ENCODE results near the gene IER2. TPM values are rescaled to one million over a fixed set of nuclear protein-coding genes. Genes with fewer than 3 reads are reported as not detected.

The IER2 gene
- total and polyA plus RNA-seq, 9 of the 15 experiments (the other 6 are each of a cell fraction or from before 2014, with no cell fraction given) = 4.5 to 205 (median 23.7) TPM

DNA sequence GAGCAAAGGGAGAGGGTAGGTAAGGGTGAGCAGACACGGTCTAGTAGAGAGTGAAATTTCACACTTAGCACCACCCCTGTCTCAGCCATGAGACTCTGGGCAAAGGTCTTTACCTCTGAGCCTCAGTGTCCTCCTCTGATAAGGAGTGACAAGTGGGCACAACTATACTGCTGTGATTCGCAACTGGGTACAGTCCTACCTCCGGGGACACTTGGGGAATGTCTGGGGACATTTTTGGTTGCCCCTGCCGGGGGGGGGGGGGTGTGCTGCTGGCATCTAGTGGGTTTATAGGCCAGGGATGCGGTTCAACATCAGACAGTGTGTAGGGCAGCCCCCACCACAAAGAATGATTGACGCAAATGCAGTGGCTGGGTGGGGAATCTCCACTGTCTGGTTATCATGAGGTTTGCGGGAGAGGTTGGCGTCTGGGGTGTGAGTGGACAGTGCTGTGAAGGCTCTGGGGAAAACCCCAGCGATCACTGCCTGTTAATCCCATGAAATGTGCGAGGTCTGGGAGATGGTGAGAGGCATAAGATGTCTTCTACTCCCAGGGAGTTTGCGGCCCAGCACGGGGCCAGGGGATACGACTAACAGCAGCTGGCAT is 27.8 kb upstream of the IER2 start (continued):
- TF ChIP-seq GABPB1 (CRISPR knock-in tag; IDR thresholded peaks at IDR 0.05) (no peak), RFX7 (CRISPR knock-in tag; IDR thresholded peaks at IDR 0.05) (no peak), HNRNPL (IDR thresholded peaks at IDR 0.05; ENCODE audit: low read depth, low read length) (no peak), CEBPG (CRISPR knock-in tag; IDR thresholded peaks at IDR 0.05) (no peak), CEBPG (tag; conservative IDR thresholded peaks at IDR 0.05 in 1 of 2, IDR thresholded peaks at IDR 0.05 in 1 of 2) (no peak), NFXL1 (CRISPR knock-in tag; IDR thresholded peaks at IDR 0.05) (no peak)

DNA sequence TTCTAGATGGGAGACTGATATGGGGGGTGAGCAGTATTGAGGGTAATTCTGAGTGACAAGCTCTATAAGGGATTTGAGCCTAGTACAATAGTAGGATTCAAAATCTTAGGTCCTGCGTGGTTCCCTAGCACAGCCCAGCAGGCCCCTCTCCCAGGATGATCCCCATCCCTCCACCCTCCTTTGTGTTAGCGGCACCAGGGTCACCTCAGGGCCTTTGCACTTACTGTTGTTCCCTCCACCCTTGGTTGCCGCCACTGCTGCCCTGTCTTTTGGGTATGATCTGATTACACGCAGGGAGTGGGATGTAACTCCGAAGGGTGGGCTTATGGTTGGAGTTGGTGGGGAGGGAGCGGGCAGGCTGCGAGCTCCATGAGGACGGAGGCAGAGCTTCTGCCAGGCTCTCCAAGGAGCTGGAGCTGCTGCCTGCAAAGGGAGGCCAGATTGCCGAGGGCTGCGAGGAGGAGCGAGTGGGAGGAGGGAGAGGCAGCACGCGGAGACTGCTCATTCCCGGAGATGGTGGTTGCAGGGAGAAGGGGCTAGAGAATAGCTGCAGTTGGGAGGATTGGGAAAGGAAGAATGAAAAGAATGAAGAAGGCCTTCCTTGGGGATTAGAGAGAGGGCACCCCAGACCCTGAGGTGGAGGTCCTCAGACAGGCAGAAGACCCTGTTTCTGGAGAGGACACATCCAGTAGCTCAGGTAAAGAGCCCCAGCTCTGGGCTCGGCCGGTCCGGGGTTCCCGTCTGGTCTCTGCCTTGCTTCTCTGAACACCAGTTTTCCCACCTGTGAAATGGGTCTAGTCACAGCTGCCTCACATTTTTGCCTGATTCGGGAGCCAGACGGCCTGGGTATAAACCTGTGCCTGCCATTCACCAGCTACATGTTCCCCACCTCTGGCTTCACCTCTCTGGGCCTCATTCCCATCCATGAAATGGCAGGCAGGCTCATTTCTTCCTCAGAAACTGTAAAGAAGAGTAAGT is 26.9 kb upstream of the IER2 start:
- ChIA-PET CTCF (ENCODE audit: low intra/inter-chr PET ratio) (no interaction called here), POLR2A (interaction anchor here (0.6 to 0.8 kb wide), 2 partner anchors 9 to 169 kb away, joined by 3 read pairs; no protein-coding TSS in a partner anchor)
- Histone ChIP-seq H3K4me3 (no peak overlapping the region), H3K9me1 (ENCODE audit: control insufficient read depth, insufficient read depth, low read length) (peaks cover 12% of the 10 kb centered on the region), H4K20me1 (replicated peaks; ENCODE audit: control insufficient read depth, insufficient read depth, low read length) (peaks cover 62% of the 10 kb centered on the region), H3K4me1 (replicated peaks in 1 of 2; ENCODE audit: control insufficient read depth in 2 of 2, insufficient read depth in 2 of 2, low read length in 2 of 2) (peaks cover 21 to 52% of the 10 kb centered on the region in 2 experiments; a peak in 4 of 5 replicates), H3K27me3 (ENCODE audit: control insufficient read depth in 2 of 2, insufficient read depth in 2 of 2, low read length in 2 of 2) (no peaks in the 10 kb centered on the region), H3K9me3 (replicated peaks; ENCODE audit: control insufficient read depth, insufficient read depth, low read depth, low read length) (no peaks in the 10 kb centered on the region), H3K9ac (ENCODE audit: insufficient read depth in 1 of 2, low read depth in 2 of 2, low read length in 2 of 2) (peak overlapping the region in 1 of 2 experiments; percentile 48; a peak in 2 of 4 replicates), H3K4me2 (ENCODE audit: insufficient read depth, low read length) (no peak overlapping the region), H3K79me2 (ENCODE audit: control insufficient read depth, insufficient read depth, low read length) (peaks cover 96% of the 10 kb centered on the region), H2AFZ (ENCODE audit: low read depth, low read length) (no peak overlapping the region), H3K36me3 (ENCODE audit: control insufficient read depth, insufficient read depth, low read length) (peaks cover 80% of the 10 kb centered on the region), H3K27ac (ENCODE audit: extremely low read depth, low read depth, low read length) (no peak overlapping the region)
- ATAC-seq = no peak
- WGBS (ENCODE audit: insufficient coverage, low coverage, missing lambda C conversion rate) = 77% methylated on average over 12 of the region's 20 CpGs
- in situ Hi-C loops (cut with MboI) = no loop called here
- BruUV-seq (replicated peaks) = no TSS peak
- FAIRE-seq = no peak
- intact Hi-C loops (cut with micrococcal nuclease) = no loop called here
- DNase-seq (ENCODE audit: extremely low read depth in 1 of 4, low spot score in 3 of 4) = no peak
- TF ChIP-seq, protein P1, sequence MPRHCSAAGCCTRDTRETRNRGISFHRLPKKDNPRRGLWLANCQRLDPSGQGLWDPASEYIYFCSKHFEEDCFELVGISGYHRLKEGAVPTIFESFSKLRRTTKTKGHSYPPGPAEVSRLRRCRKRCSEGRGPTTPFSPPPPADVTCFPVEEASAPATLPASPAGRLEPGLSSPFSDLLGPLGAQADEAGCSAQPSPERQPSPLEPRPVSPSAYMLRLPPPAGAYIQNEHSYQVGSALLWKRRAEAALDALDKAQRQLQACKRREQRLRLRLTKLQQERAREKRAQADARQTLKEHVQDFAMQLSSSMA (CRISPR knock-in tag; IDR thresholded peaks at IDR 0.05) = no peak
- TF ChIP-seq, protein P2, sequence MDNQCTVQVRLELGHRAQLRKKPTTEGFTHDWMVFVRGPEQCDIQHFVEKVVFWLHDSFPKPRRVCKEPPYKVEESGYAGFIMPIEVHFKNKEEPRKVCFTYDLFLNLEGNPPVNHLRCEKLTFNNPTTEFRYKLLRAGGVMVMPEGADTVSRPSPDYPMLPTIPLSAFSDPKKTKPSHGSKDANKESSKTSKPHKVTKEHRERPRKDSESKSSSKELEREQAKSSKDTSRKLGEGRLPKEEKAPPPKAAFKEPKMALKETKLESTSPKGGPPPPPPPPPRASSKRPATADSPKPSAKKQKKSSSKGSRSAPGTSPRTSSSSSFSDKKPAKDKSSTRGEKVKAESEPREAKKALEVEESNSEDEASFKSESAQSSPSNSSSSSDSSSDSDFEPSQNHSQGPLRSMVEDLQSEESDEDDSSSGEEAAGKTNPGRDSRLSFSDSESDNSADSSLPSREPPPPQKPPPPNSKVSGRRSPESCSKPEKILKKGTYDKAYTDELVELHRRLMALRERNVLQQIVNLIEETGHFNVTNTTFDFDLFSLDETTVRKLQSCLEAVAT (IDR thresholded peaks at IDR 0.05) = no peak
- TF ChIP-seq RBFOX2 (IDR thresholded peaks at IDR 0.05; ENCODE audit: low read depth, low read length) (peak; percentile 56; the same call in 1 of the 2 replicates), POLR2G (IDR thresholded peaks at IDR 0.05; ENCODE audit: low read depth, low read length) (peak; percentile 60), ZNF263 (CRISPR knock-in tag; IDR thresholded peaks at IDR 0.05; ENCODE audit: borderline replicate concordance) (peak; percentile 82), JUN (IDR thresholded peaks at IDR 0.05; ENCODE audit: borderline replicate concordance, low read depth, low read length) (no peak), JUN (CRISPR knock-in tag; IDR thresholded peaks at IDR 0.05; ENCODE audit: borderline replicate concordance) (no peak)
- TF ChIP-seq, protein P3, sequence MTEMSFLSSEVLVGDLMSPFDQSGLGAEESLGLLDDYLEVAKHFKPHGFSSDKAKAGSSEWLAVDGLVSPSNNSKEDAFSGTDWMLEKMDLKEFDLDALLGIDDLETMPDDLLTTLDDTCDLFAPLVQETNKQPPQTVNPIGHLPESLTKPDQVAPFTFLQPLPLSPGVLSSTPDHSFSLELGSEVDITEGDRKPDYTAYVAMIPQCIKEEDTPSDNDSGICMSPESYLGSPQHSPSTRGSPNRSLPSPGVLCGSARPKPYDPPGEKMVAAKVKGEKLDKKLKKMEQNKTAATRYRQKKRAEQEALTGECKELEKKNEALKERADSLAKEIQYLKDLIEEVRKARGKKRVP (CRISPR knock-in tag; IDR thresholded peaks at IDR 0.05) = no peak
